ENCODE measurements around the gene MLH1. TPM values are rescaled to one million over a fixed set of nuclear protein-coding genes. Genes with fewer than 3 reads are reported as not detected.

The MLH1 gene
- total RNA-seq, 1 experiment from 2014 or later = 51.0 TPM

GRCh38 chr3:37064747-37065146 lies 71.4 kb downstream of the MLH1 start:
- Mint-ChIP-seq H3K9me3 (ENCODE audit: unreplicated experiment) (no peaks in the 10 kb centered on the region), H3K27me3 (ENCODE audit: insufficient read depth, unreplicated experiment) (no peaks in the 10 kb centered on the region), H3K4me1 (ENCODE audit: low read depth, unreplicated experiment) (peaks cover 6% of the 10 kb centered on the region), H3K4me3 (ENCODE audit: unreplicated experiment) (no peak overlapping the region), H3K27ac (ENCODE audit: unreplicated experiment) (no peak overlapping the region), H3K36me3 (ENCODE audit: insufficient read depth, unreplicated experiment) (peaks cover 24% of the 10 kb centered on the region)
- H3K4me1 ChIP-seq = no peaks in the 10 kb centered on the region
- H3K4me3 ChIP-seq (ENCODE audit: low read depth, low read length) = no peak overlapping the region
- no peaks in the 10 kb centered on the region for H3K9me3 ChIP-seq
- BruUV-seq (replicated peaks) = no TSS peak
- ChIA-PET POLR2A (no interaction called here), CTCF (no interaction called here)
- H3K27me3 ChIP-seq (replicated peaks; ENCODE audit: control insufficient read depth, insufficient read depth, low read length) = no peaks in the 10 kb centered on the region
- intact Hi-C loops (cut with micrococcal nuclease; ENCODE audit: unreplicated experiment) = no loop called here
- DNase-seq = no peak
- no peaks in the 10 kb centered on the region for H3K36me3 ChIP-seq (ENCODE audit: control insufficient read depth, insufficient read depth, low read length)
- no peak for TF ChIP-seq CTCF (IDR thresholded peaks at IDR 0.05; ENCODE audit: insufficient read depth in 1 of 2, low read depth in 1 of 2, low read length in 1 of 2, severe bottlenecking in 1 of 2, unreplicated experiment in 1 of 2)

GRCh38 chr3:37067577-37067976 lies 74.3 kb downstream of the MLH1 start:
- intact Hi-C loops (cut with micrococcal nuclease; ENCODE audit: unreplicated experiment) = no loop called here
- ChIA-PET POLR2A (no interaction called here), CTCF (no interaction called here)
- H3K36me3 ChIP-seq (ENCODE audit: control insufficient read depth, insufficient read depth, low read length) = no peaks in the 10 kb centered on the region; the same call in 1 of the 2 replicates
- H3K4me1 Mint-ChIP-seq (ENCODE audit: low read depth, unreplicated experiment) = peaks cover 6% of the 10 kb centered on the region
- no TSS peak for BruUV-seq (replicated peaks)
- H3K27me3 ChIP-seq (replicated peaks; ENCODE audit: control insufficient read depth, insufficient read depth, low read length) = no peaks in the 10 kb centered on the region
- peaks cover 22% of the 10 kb centered on the region for H3K36me3 Mint-ChIP-seq (ENCODE audit: insufficient read depth, unreplicated experiment)
- no peaks in the 10 kb centered on the region for H3K9me3 Mint-ChIP-seq (ENCODE audit: unreplicated experiment)
- no peak overlapping the region for H3K4me3 Mint-ChIP-seq (ENCODE audit: unreplicated experiment)
- no peaks in the 10 kb centered on the region for H3K27me3 Mint-ChIP-seq (ENCODE audit: insufficient read depth, unreplicated experiment)
- H3K27ac Mint-ChIP-seq (ENCODE audit: unreplicated experiment) = no peak overlapping the region
- no peak for TF ChIP-seq CTCF (IDR thresholded peaks at IDR 0.05; ENCODE audit: insufficient read depth in 1 of 2, low read depth in 1 of 2, low read length in 1 of 2, severe bottlenecking in 1 of 2, unreplicated experiment in 1 of 2)
- no peaks in the 10 kb centered on the region for H3K9me3 ChIP-seq
- no peaks in the 10 kb centered on the region for H3K4me1 ChIP-seq
- H3K4me3 ChIP-seq (ENCODE audit: low read depth, low read length) = no peak overlapping the region
- no peak for DNase-seq

GRCh38 chr3:37068031-37068430 lies 74.7 kb downstream of the MLH1 start:
- peaks cover 6% of the 10 kb centered on the region for H3K4me1 Mint-ChIP-seq (ENCODE audit: low read depth, unreplicated experiment)
- no TSS peak for BruUV-seq (replicated peaks)
- no peak overlapping the region for H3K4me3 Mint-ChIP-seq (ENCODE audit: unreplicated experiment)
- Histone ChIP-seq H3K4me1 (no peaks in the 10 kb centered on the region), H3K27me3 (replicated peaks; ENCODE audit: control insufficient read depth, insufficient read depth, low read length) (no peaks in the 10 kb centered on the region), H3K9me3 (no peaks in the 10 kb centered on the region), H3K4me3 (ENCODE audit: low read depth, low read length) (no peak overlapping the region), H3K36me3 (ENCODE audit: control insufficient read depth, insufficient read depth, low read length) (no peaks in the 10 kb centered on the region; the same call in 1 of the 2 replicates)
- peaks cover 21% of the 10 kb centered on the region for H3K36me3 Mint-ChIP-seq (ENCODE audit: insufficient read depth, unreplicated experiment)
- intact Hi-C loops (cut with micrococcal nuclease; ENCODE audit: unreplicated experiment) = no loop called here
- no peaks in the 10 kb centered on the region for H3K27me3 Mint-ChIP-seq (ENCODE audit: insufficient read depth, unreplicated experiment)
- H3K27ac Mint-ChIP-seq (ENCODE audit: unreplicated experiment) = no peak overlapping the region
- no peaks in the 10 kb centered on the region for H3K9me3 Mint-ChIP-seq (ENCODE audit: unreplicated experiment)
- TF ChIP-seq CTCF (IDR thresholded peaks at IDR 0.05; ENCODE audit: insufficient read depth in 1 of 2, low read depth in 1 of 2, low read length in 1 of 2, severe bottlenecking in 1 of 2, unreplicated experiment in 1 of 2) = no peak
- ChIA-PET POLR2A (no interaction called here), CTCF (no interaction called here)
- no peak for DNase-seq

Measured in Caco-2 (cell line).